22Rv1 (cell line): ENCODE measurements around the gene PLSCR1.

Experiments used
- H3K27ac ChIP-seq: fragments of 450-650 bp; 2 replicates; pipeline ENCODE4 v1.5.1; 2017
- CTCF ChIP-seq: fragments of 450-650 bp; IDR thresholded peaks from 2 replicates; pipeline ENCODE4 v1.5.1; 2017; ENCODE audit warnings: mild to moderate bottlenecking
- ZFX ChIP-seq: fragments of 450-650 bp; IDR thresholded peaks from 2 replicates; pipeline ENCODE4 v1.6.1; 2017; ENCODE audit warnings: antibody characterized with exemption, borderline replicate concordance

Gene PLSCR1

GRCh38 chr3:146550743-146551510 lies 6.5 kb upstream of the PLSCR1 start:
- no peak overlapping the region for H3K27ac ChIP-seq
- TF ChIP-seq CTCF (no peak), ZFX (no peak)

- H3K27ac ChIP-seq: no peak overlapping the region
- no peak for TF ChIP-seq ZFX
- TF ChIP-seq CTCF: no peak
Measured at GRCh38 chr3:146550070-146550615, 5.7 kb upstream of the PLSCR1 start.

- no peak overlapping the region for H3K27ac ChIP-seq
- TF ChIP-seq ZFX: no peak
- TF ChIP-seq CTCF: no peak
Measured at GRCh38 chr3:146547235-146547835, 2.9 kb upstream of the PLSCR1 start.

- TF ChIP-seq CTCF (no peak), ZFX (no peak)
- H3K27ac ChIP-seq: no peak overlapping the region
Measured at GRCh38 chr3:146546366-146546965, 2.1 kb upstream of the PLSCR1 start.

GRCh38 chr3:146544929-146545528 lies 622 bp upstream of the PLSCR1 start:
- no peak for TF ChIP-seq ZFX
- no peak for TF ChIP-seq CTCF
- peak overlapping the region; percentile 62 for H3K27ac ChIP-seq

- no peak for TF ChIP-seq CTCF
- no peak for TF ChIP-seq ZFX
- H3K27ac ChIP-seq: no peak overlapping the region
Measured at GRCh38 chr3:146543461-146544001, 876 bp downstream of the PLSCR1 start.
